IMR-90 (cell line): Measurements from ENCODE around the gene EDDM13. TPM values are rescaled to one million over a fixed set of nuclear protein-coding genes. Genes with fewer than 3 reads are reported as not detected.

ENCODE experiments used
- ATAC-seq: fragments of 200-7000 bp; cut with Tn5 transposase; 2 replicates; pipeline ENCODE4 v1.9.1; 2020; ENCODE audit warnings: low read depth, mild to moderate bottlenecking, moderate library complexity
- BruUV-seq: library from RNA; stranded (reverse); fragments of 400-500 nt; replicated peaks from 2 replicates; lab custom pipeline; 2021; lab: Mats Ljungman, UMichigan
- CTCF ChIA-PET: fragments of 300-600 bp; formaldehyde crosslinking; extraction: SDS; loops from one replicate; lab custom pipeline; 2021; ENCODE audit warnings: antibody characterized with exemption; lab: Yijun Ruan, JAX
- POLR2A ChIA-PET: fragments of 300-600 bp; sonication (Branson Sonifier 250); formaldehyde crosslinking; loops from one replicate; lab custom pipeline; 2022; ENCODE audit warnings: antibody characterized with exemption; ENCODE audit not compliant: unreplicated experiment; lab: Charles Lee
- DNase-seq: peaks from one replicate; pipeline ENCODE4 v3.0.0; 2013
- H2AFZ ChIP-seq: replicated peaks from 2 replicates; pipeline ENCODE3; 2013; ENCODE audit warnings: low read length, mild to moderate bottlenecking; ENCODE audit not compliant: poor library complexity
- H2AK5ac ChIP-seq: 2 replicates; pipeline ENCODE4 v1.6.1; 2013; ENCODE audit warnings: low read depth, low read length, inconsistent platforms
- H2AK9ac ChIP-seq: replicated peaks from 2 replicates; pipeline ENCODE3; 2013; ENCODE audit warnings: mild to moderate bottlenecking, low read depth, low read length, moderate library complexity; ENCODE audit not compliant: poor library complexity
- H2BK120ac ChIP-seq: 2 replicates; pipeline ENCODE4 v1.6.1; 2013; ENCODE audit warnings: low read depth, low read length, inconsistent platforms
- H2BK15ac ChIP-seq: 3 replicates; pipeline ENCODE4 v1.6.1; 2013; ENCODE audit warnings: low read depth, low read length, inconsistent platforms
- H2BK20ac ChIP-seq: 2 replicates; pipeline ENCODE4 v1.6.1; 2013; ENCODE audit warnings: low read depth, mild to moderate bottlenecking, inconsistent platforms, low read length, moderate library complexity
- H2BK5ac ChIP-seq: 2 replicates; pipeline ENCODE4 v1.6.1; 2013; ENCODE audit warnings: mild to moderate bottlenecking, low read depth, low read length, inconsistent platforms; ENCODE audit not compliant: poor library complexity, severe bottlenecking
- H3K14ac ChIP-seq: replicated peaks from 2 replicates; pipeline ENCODE4 v1.6.1; 2013; ENCODE audit warnings: low read depth, low read length, inconsistent platforms
- H3K18ac ChIP-seq: 2 replicates; pipeline ENCODE4 v1.6.1; 2013; ENCODE audit warnings: low read depth, low read length, control low read depth
- H3K23ac ChIP-seq: 2 replicates; pipeline ENCODE4 v1.6.1; 2013; ENCODE audit warnings: low read depth, low read length, inconsistent platforms
- H3K27ac ChIP-seq: 2 replicates; pipeline ENCODE4 v1.5.1; 2013; ENCODE audit warnings: mild to moderate bottlenecking, control low read depth, low read length; ENCODE audit not compliant: insufficient read depth
- H3K27me3 ChIP-seq: 2 replicates; pipeline ENCODE4 v1.6.1; 2013; ENCODE audit warnings: low read length; ENCODE audit not compliant: control insufficient read depth, insufficient read depth
- H3K36me3 ChIP-seq: 2 replicates; pipeline ENCODE4 v1.6.1; 2013; ENCODE audit warnings: low read length, mixed read lengths; ENCODE audit not compliant: control insufficient read depth, insufficient read depth
- H3K4ac ChIP-seq: 2 replicates; pipeline ENCODE4 v1.6.1; 2013; ENCODE audit warnings: low read depth, low read length, inconsistent platforms
- H3K4me1 ChIP-seq: 2 replicates; pipeline ENCODE4 v1.6.1; 2013; ENCODE audit warnings: low read length, mixed read lengths; ENCODE audit not compliant: control insufficient read depth, insufficient read depth
- H3K4me2 ChIP-seq: 2 replicates; pipeline ENCODE4 v1.6.1; 2013; ENCODE audit warnings: low read depth, mild to moderate bottlenecking, control low read depth, low read length, moderate library complexity
- H3K4me3 ChIP-seq: 2 replicates; pipeline ENCODE4 v1.5.1; 2013; ENCODE audit warnings: low read depth, mild to moderate bottlenecking, control low read depth, low read length, moderate library complexity; ENCODE audit not compliant: insufficient read depth
- H3K56ac ChIP-seq: 2 replicates; pipeline ENCODE4 v1.6.1; 2013; ENCODE audit warnings: low read length, inconsistent platforms; ENCODE audit not compliant: insufficient read depth; ENCODE audit errors: extremely low read depth
- H3K79me1 ChIP-seq, 2 experiments: 2 replicates each; pipeline ENCODE4 v1.6.1; 2013; ENCODE audit warnings: low read length in 2 of 2, inconsistent platforms in 1 of 2, low read depth in 1 of 2
- H3K9ac ChIP-seq: 2 replicates; pipeline ENCODE4 v1.6.1; 2013; ENCODE audit warnings: low read depth, low read length, control low read depth
- H3K9me1 ChIP-seq: 2 replicates; pipeline ENCODE4 v1.6.1; 2013; ENCODE audit warnings: low read length, inconsistent platforms; ENCODE audit not compliant: insufficient read depth
- H3K9me3 ChIP-seq: 2 replicates; pipeline ENCODE4 v1.6.1; 2013; ENCODE audit warnings: low read length; ENCODE audit not compliant: control insufficient read depth, insufficient read depth
- H4K20me1 ChIP-seq: 2 replicates; pipeline ENCODE4 v1.6.1; 2013; ENCODE audit warnings: low read length, inconsistent platforms; ENCODE audit not compliant: insufficient read depth
- H4K5ac ChIP-seq: 2 replicates; pipeline ENCODE4 v1.6.1; 2013; ENCODE audit warnings: mild to moderate bottlenecking, low read depth, low read length, control low read depth
- H4K8ac ChIP-seq, 2 experiments: 2 replicates each; pipeline ENCODE4 v1.6.1; 2013; ENCODE audit warnings: low read depth in 2 of 2, low read length in 2 of 2, control low read depth in 1 of 2, inconsistent platforms in 1 of 2
- H4K91ac ChIP-seq: 2 replicates; pipeline ENCODE4 v1.6.1; 2013; ENCODE audit warnings: low read depth, low read length, inconsistent platforms; ENCODE audit not compliant: insufficient read depth
- ELK1 ChIP-seq: fragments of 150-350 bp; IDR thresholded peaks from 2 replicates; pipeline ENCODE4 v1.6.1; 2016; ENCODE audit warnings: low read depth, mild to moderate bottlenecking, low read length, moderate library complexity, borderline replicate concordance
- NFE2L2 ChIP-seq: fragments of 150-350 bp; IDR thresholded peaks from 2 replicates; pipeline ENCODE4 v1.6.1; 2016; ENCODE audit warnings: low read depth, mild to moderate bottlenecking, low read length
- RCOR1 ChIP-seq: IDR thresholded peaks from 2 replicates; pipeline ENCODE4 v1.6.1; 2012; ENCODE audit warnings: mild to moderate bottlenecking, low read length, improper control_type of control experiment; ENCODE audit not compliant: insufficient replicate concordance
- WGBS, 2 experiments: methylation state at CpG; one replicate each; pipeline versions ENCODE4 v1.1.5 to v1.1.7; 2013; ENCODE audit warnings: missing lambda C conversion rate in 2 of 2; ENCODE audit not compliant: insufficient read length in 1 of 2; ENCODE audit errors: extremely low coverage in 2 of 2; 5-methylcytosine and 5-hydroxymethylcytosine counted together
- dilution Hi-C: fragments of 300-500 bp; cut with HindIII; formaldehyde crosslinking; loops from one replicate; pipeline ENCODE4 v1.14.3; 2018; ENCODE audit warnings: low sequenced_read_pairs; ENCODE audit not compliant: unreplicated experiment
- in situ Hi-C: fragments of 300-500 bp; cut with MboI; formaldehyde crosslinking; loops from 3 replicates; pipeline ENCODE4 v1.14.3; 2019; ENCODE audit warnings: low sequenced_read_pairs, inconsistent platforms, mixed read lengths
- intact Hi-C: fragments of 100-400 bp; cut with micrococcal nuclease; formaldehyde crosslinking; loops from 2 replicates; pipeline ENCODE4 v1.10.0; 2022
- polyA plus RNA-seq, 3 experiments: library from polyadenylated mRNA; depleted of rRNA; stranded (reverse); fragments of >200 nt; gene quantifications; 2 replicates each; pipeline ENCODE4 v1.2.3, GENCODE V29; 2012; ENCODE audit warnings: low replicate concordance in 1 of 3
- total RNA-seq: library from RNA; depleted of rRNA; stranded (reverse); fragments of >200 nt; gene quantifications from 2 replicates; pipeline ENCODE4 v1.2.3, GENCODE V29; 2012

EDDM13 gene
- total and polyA plus RNA-seq, 2 of the 4 experiments (the other 2 are of a cell fraction): not detected

GRCh38 chr19:56316728-56317127 is 44.2 kb downstream of the EDDM13 start:
- no peak overlapping the region for H2BK120ac ChIP-seq
- no peaks in the 10 kb centered on the region for H3K36me3 ChIP-seq
- H3K4me2 ChIP-seq: no peak overlapping the region
- intact Hi-C loops: loop anchor here (10.0 kb wide), 1 partner anchor 142 kb away; the partner anchor contains the start of gene GALP
- no peak overlapping the region for H4K8ac ChIP-seq
- H3K27ac ChIP-seq: no peak overlapping the region
- POLR2A ChIA-PET: no interaction called here
- H3K4me1 ChIP-seq: no peaks in the 10 kb centered on the region
- no peak overlapping the region for H2AFZ ChIP-seq
- H3K23ac ChIP-seq: no peak overlapping the region
- H3K9me1 ChIP-seq: peaks cover 7% of the 10 kb centered on the region; the same call in 1 of the 2 replicates
- no peak overlapping the region for H2BK15ac ChIP-seq
- no peak overlapping the region for H3K4ac ChIP-seq
- H2BK20ac ChIP-seq: no peak overlapping the region
- in situ Hi-C loops: no loop called here
- no peaks in the 10 kb centered on the region for H4K20me1 ChIP-seq
- no peaks in the 10 kb centered on the region for H3K27me3 ChIP-seq
- dilution Hi-C loops: no loop called here
- ATAC-seq (no peak), DNase-seq (no peak)
- H3K79me1 ChIP-seq: peaks cover 0 to 17% of the 10 kb centered on the region in 2 experiments; a peak in 3 of 4 replicates
- no peak overlapping the region for H3K18ac ChIP-seq
- no peak overlapping the region for H4K5ac ChIP-seq
- H3K9me3 ChIP-seq: no peaks in the 10 kb centered on the region
- no peak for TF ChIP-seq NFE2L2
- TF ChIP-seq ELK1: no peak
- TF ChIP-seq RCOR1: no peak
- WGBS, 2 experiments: 90% methylated on average over 3 of the region's 5 CpGs; no CpG with 5 or more reads in 1 of the 2 experiments
- BruUV-seq: no TSS peak
- CTCF ChIA-PET: no interaction called here
- no peak overlapping the region for H4K91ac ChIP-seq
- H2AK9ac ChIP-seq: no peak overlapping the region
- H2BK5ac ChIP-seq: no peak overlapping the region
- H3K9ac ChIP-seq: no peak overlapping the region
- no peak overlapping the region for H2AK5ac ChIP-seq
- H3K4me3 ChIP-seq: no peak overlapping the region
- no peak overlapping the region for H3K14ac ChIP-seq
- no peak overlapping the region for H3K56ac ChIP-seq
